IMR-90 (cell line): Measurements from ENCODE around the gene ALG11. TPM values are rescaled to one million over a fixed set of nuclear protein-coding genes. Genes with fewer than 3 reads are reported as not detected.

Source experiments
- ATAC-seq: fragments of 200-7000 bp; cut with Tn5 transposase; 2 replicates; pipeline ENCODE4 v1.9.1; 2020; ENCODE audit warnings: low read depth, mild to moderate bottlenecking, moderate library complexity
- BruUV-seq: library from RNA; stranded (reverse); fragments of 400-500 nt; replicated peaks from 2 replicates; lab custom pipeline; 2021; lab: Mats Ljungman, UMichigan
- CTCF ChIA-PET: fragments of 300-600 bp; formaldehyde crosslinking; extraction: SDS; loops from one replicate; lab custom pipeline; 2021; ENCODE audit warnings: antibody characterized with exemption; lab: Yijun Ruan, JAX
- POLR2A ChIA-PET: fragments of 300-600 bp; sonication (Branson Sonifier 250); formaldehyde crosslinking; loops from one replicate; lab custom pipeline; 2022; ENCODE audit warnings: antibody characterized with exemption; ENCODE audit not compliant: unreplicated experiment; lab: Charles Lee
- DNase-seq: peaks from one replicate; pipeline ENCODE4 v3.0.0; 2013
- H2AFZ ChIP-seq: replicated peaks from 2 replicates; pipeline ENCODE3; 2013; ENCODE audit warnings: low read length, mild to moderate bottlenecking; ENCODE audit not compliant: poor library complexity
- H2AK5ac ChIP-seq: 2 replicates; pipeline ENCODE4 v1.6.1; 2013; ENCODE audit warnings: low read depth, low read length, inconsistent platforms
- H2AK9ac ChIP-seq: replicated peaks from 2 replicates; pipeline ENCODE3; 2013; ENCODE audit warnings: mild to moderate bottlenecking, low read depth, low read length, moderate library complexity; ENCODE audit not compliant: poor library complexity
- H2BK120ac ChIP-seq: 2 replicates; pipeline ENCODE4 v1.6.1; 2013; ENCODE audit warnings: low read depth, low read length, inconsistent platforms
- H2BK15ac ChIP-seq: 3 replicates; pipeline ENCODE4 v1.6.1; 2013; ENCODE audit warnings: low read depth, low read length, inconsistent platforms
- H2BK20ac ChIP-seq: 2 replicates; pipeline ENCODE4 v1.6.1; 2013; ENCODE audit warnings: low read depth, mild to moderate bottlenecking, inconsistent platforms, low read length, moderate library complexity
- H2BK5ac ChIP-seq: 2 replicates; pipeline ENCODE4 v1.6.1; 2013; ENCODE audit warnings: mild to moderate bottlenecking, low read depth, low read length, inconsistent platforms; ENCODE audit not compliant: poor library complexity, severe bottlenecking
- H3K14ac ChIP-seq: replicated peaks from 2 replicates; pipeline ENCODE4 v1.6.1; 2013; ENCODE audit warnings: low read depth, low read length, inconsistent platforms
- H3K18ac ChIP-seq: 2 replicates; pipeline ENCODE4 v1.6.1; 2013; ENCODE audit warnings: low read depth, low read length, control low read depth
- H3K23ac ChIP-seq: 2 replicates; pipeline ENCODE4 v1.6.1; 2013; ENCODE audit warnings: low read depth, low read length, inconsistent platforms
- H3K27ac ChIP-seq: 2 replicates; pipeline ENCODE4 v1.5.1; 2013; ENCODE audit warnings: mild to moderate bottlenecking, control low read depth, low read length; ENCODE audit not compliant: insufficient read depth
- H3K27me3 ChIP-seq: 2 replicates; pipeline ENCODE4 v1.6.1; 2013; ENCODE audit warnings: low read length; ENCODE audit not compliant: control insufficient read depth, insufficient read depth
- H3K36me3 ChIP-seq: 2 replicates; pipeline ENCODE4 v1.6.1; 2013; ENCODE audit warnings: low read length, mixed read lengths; ENCODE audit not compliant: control insufficient read depth, insufficient read depth
- H3K4ac ChIP-seq: 2 replicates; pipeline ENCODE4 v1.6.1; 2013; ENCODE audit warnings: low read depth, low read length, inconsistent platforms
- H3K4me1 ChIP-seq: 2 replicates; pipeline ENCODE4 v1.6.1; 2013; ENCODE audit warnings: low read length, mixed read lengths; ENCODE audit not compliant: control insufficient read depth, insufficient read depth
- H3K4me2 ChIP-seq: 2 replicates; pipeline ENCODE4 v1.6.1; 2013; ENCODE audit warnings: low read depth, mild to moderate bottlenecking, control low read depth, low read length, moderate library complexity
- H3K4me3 ChIP-seq: 2 replicates; pipeline ENCODE4 v1.5.1; 2013; ENCODE audit warnings: low read depth, mild to moderate bottlenecking, control low read depth, low read length, moderate library complexity; ENCODE audit not compliant: insufficient read depth
- H3K56ac ChIP-seq: 2 replicates; pipeline ENCODE4 v1.6.1; 2013; ENCODE audit warnings: low read length, inconsistent platforms; ENCODE audit not compliant: insufficient read depth; ENCODE audit errors: extremely low read depth
- H3K79me1 ChIP-seq, 2 experiments: 2 replicates each; pipeline ENCODE4 v1.6.1; 2013; ENCODE audit warnings: low read length in 2 of 2, inconsistent platforms in 1 of 2, low read depth in 1 of 2
- H3K9ac ChIP-seq: 2 replicates; pipeline ENCODE4 v1.6.1; 2013; ENCODE audit warnings: low read depth, low read length, control low read depth
- H3K9me1 ChIP-seq: 2 replicates; pipeline ENCODE4 v1.6.1; 2013; ENCODE audit warnings: low read length, inconsistent platforms; ENCODE audit not compliant: insufficient read depth
- H3K9me3 ChIP-seq: 2 replicates; pipeline ENCODE4 v1.6.1; 2013; ENCODE audit warnings: low read length; ENCODE audit not compliant: control insufficient read depth, insufficient read depth
- H4K20me1 ChIP-seq: 2 replicates; pipeline ENCODE4 v1.6.1; 2013; ENCODE audit warnings: low read length, inconsistent platforms; ENCODE audit not compliant: insufficient read depth
- H4K5ac ChIP-seq: 2 replicates; pipeline ENCODE4 v1.6.1; 2013; ENCODE audit warnings: mild to moderate bottlenecking, low read depth, low read length, control low read depth
- H4K8ac ChIP-seq, 2 experiments: 2 replicates each; pipeline ENCODE4 v1.6.1; 2013; ENCODE audit warnings: low read depth in 2 of 2, low read length in 2 of 2, control low read depth in 1 of 2, inconsistent platforms in 1 of 2
- H4K91ac ChIP-seq: 2 replicates; pipeline ENCODE4 v1.6.1; 2013; ENCODE audit warnings: low read depth, low read length, inconsistent platforms; ENCODE audit not compliant: insufficient read depth
- CTCF ChIP-seq: conservative IDR thresholded peaks from 2 replicates; pipeline ENCODE4 v1.5.1; 2012; ENCODE audit warnings: mild to moderate bottlenecking, low read depth, low read length, improper control_type of control experiment
- MAFK ChIP-seq: IDR thresholded peaks from 2 replicates; pipeline ENCODE4 v1.6.1; 2012; ENCODE audit warnings: low read depth, low read length, improper control_type of control experiment
- whole genome bisulfite sequencing, 2 experiments: methylation state at CpG; one replicate each; pipeline versions ENCODE4 v1.1.5 to v1.1.7; 2013; ENCODE audit warnings: missing lambda C conversion rate in 2 of 2; ENCODE audit not compliant: insufficient read length in 1 of 2; ENCODE audit errors: extremely low coverage in 2 of 2; 5-methylcytosine and 5-hydroxymethylcytosine counted together
- dilution Hi-C: fragments of 300-500 bp; cut with HindIII; formaldehyde crosslinking; loops from one replicate; pipeline ENCODE4 v1.14.3; 2018; ENCODE audit warnings: low sequenced_read_pairs; ENCODE audit not compliant: unreplicated experiment
- in situ Hi-C: fragments of 300-500 bp; cut with MboI; formaldehyde crosslinking; loops from 3 replicates; pipeline ENCODE4 v1.14.3; 2019; ENCODE audit warnings: low sequenced_read_pairs, inconsistent platforms, mixed read lengths
- intact Hi-C: fragments of 100-400 bp; cut with micrococcal nuclease; formaldehyde crosslinking; loops from 2 replicates; pipeline ENCODE4 v1.10.0; 2022
- polyA plus RNA-seq, 3 experiments: library from polyadenylated mRNA; depleted of rRNA; stranded (reverse); fragments of >200 nt; gene quantifications; 2 replicates each; pipeline ENCODE4 v1.2.3, GENCODE V29; 2012; ENCODE audit warnings: low replicate concordance in 1 of 3
- total RNA-seq: library from RNA; depleted of rRNA; stranded (reverse); fragments of >200 nt; gene quantifications from 2 replicates; pipeline ENCODE4 v1.2.3, GENCODE V29; 2012

ALG11 gene
- total and polyA plus RNA-seq, 2 of the 4 experiments (the other 2 are of a cell fraction), result 10.0 to 12.7 TPM

- CTCF ChIA-PET, result no interaction called here
- DNase-seq, result no peak
Measured at GRCh38 chr13:52010890-52011631, 1.1 kb upstream of the ALG11 start, which contains the start of gene ATP7B. ATP7B (minus strand) TSS chr13:52011450; CDS start chr13:52011337, 113 bp downstream.

More at GRCh38 chr13:52010890-52011631, 1.1 kb upstream of the ALG11 start, which contains the start of gene ATP7B:
- Histone ChIP-seq H2BK15ac (no peak within 1 kb of the TSS), H3K56ac (no peak within 1 kb of the TSS), H2AFZ (peak within 1 kb of the TSS; percentile 100), H4K91ac (peak within 1 kb of the TSS; percentile 7; the same call in 1 of the 2 replicates), H3K4me2 (peak within 1 kb of the TSS; percentile 91), H3K79me1 (peaks cover 4 to 16% of the 10 kb centered on the region in 2 experiments), H3K4me3 (peak within 1 kb of the TSS; percentile 92), H3K36me3 (no peaks in the 10 kb centered on the region), H3K27ac (no peak within 1 kb of the TSS; the same call in 1 of the 2 replicates), H4K5ac (no peak within 1 kb of the TSS), H3K18ac (no peak within 1 kb of the TSS), H3K9me3 (no peaks in the 10 kb centered on the region), H3K27me3 (peaks cover 14% of the 10 kb centered on the region), H3K9me1 (peaks cover 2% of the 10 kb centered on the region; the same call in 1 of the 2 replicates), H3K4me1 (no peaks in the 10 kb centered on the region), H2BK120ac (no peak within 1 kb of the TSS), H3K9ac (peak within 1 kb of the TSS; percentile 88), H4K8ac (peak within 1 kb of the TSS; percentile 71 to 98), H3K4ac (peak within 1 kb of the TSS; percentile 87), H2BK5ac (no peak within 1 kb of the TSS), H3K23ac (peak within 1 kb of the TSS; percentile 89), H2AK9ac (peak within 1 kb of the TSS; percentile 92), H2AK5ac (no peak within 1 kb of the TSS), H2BK20ac (no peak within 1 kb of the TSS), H3K14ac (peak within 1 kb of the TSS; percentile 98), H4K20me1 (no peaks in the 10 kb centered on the region)
- in situ Hi-C loops, result loop anchor here (25.0 kb wide), 1 partner anchor 451 kb away; the partner anchor contains the start of genes CKAP2 and VPS36
- ATAC-seq, result peak; percentile 4
- TF ChIP-seq MAFK, result no peak
- 0 out of 2 replicates have a peak, but pooled peaks have one; percentile 20 for TF ChIP-seq CTCF
- dilution Hi-C loops, result no loop called here
- intact Hi-C loops, result loop anchor here (5.0 to 10.0 kb wide), 2 partner anchors 196 to 441 kb away; partner anchors contain the start of gene VPS36
- POLR2A ChIA-PET, result no interaction called here
- no TSS peak for BruUV-seq
- 0% methylated on average over 3 of the region's 46 CpGs; no CpG with 5 or more reads in 1 of the 2 experiments for WGBS, 2 experiments
